Mammary epithelial cell (primary cell): ENCODE measurements around the gene SPAG9.

Experiments
- EZH2 ChIP-seq: IDR thresholded peaks from 2 replicates; pipeline ENCODE4 v1.6.1; 2012; ENCODE audit warnings: low read length, inconsistent platforms, borderline replicate concordance
- TF ChIP-seq, protein P1 (sequence below), 2 donors: IDR thresholded peaks in 1 of 2; conservative IDR thresholded peaks in 1 of 2; 2 replicates each; pipeline ENCODE4 v1.5.1; 2011 to 2012; ENCODE audit warnings: inconsistent platforms in 2 of 2, low read length in 2 of 2, mild to moderate bottlenecking in 2 of 2, control low read depth in 1 of 2, low read depth in 1 of 2; ENCODE audit not compliant: insufficient read depth in 1 of 2; ENCODE audit errors: extremely low read depth in 1 of 2

DNA sequence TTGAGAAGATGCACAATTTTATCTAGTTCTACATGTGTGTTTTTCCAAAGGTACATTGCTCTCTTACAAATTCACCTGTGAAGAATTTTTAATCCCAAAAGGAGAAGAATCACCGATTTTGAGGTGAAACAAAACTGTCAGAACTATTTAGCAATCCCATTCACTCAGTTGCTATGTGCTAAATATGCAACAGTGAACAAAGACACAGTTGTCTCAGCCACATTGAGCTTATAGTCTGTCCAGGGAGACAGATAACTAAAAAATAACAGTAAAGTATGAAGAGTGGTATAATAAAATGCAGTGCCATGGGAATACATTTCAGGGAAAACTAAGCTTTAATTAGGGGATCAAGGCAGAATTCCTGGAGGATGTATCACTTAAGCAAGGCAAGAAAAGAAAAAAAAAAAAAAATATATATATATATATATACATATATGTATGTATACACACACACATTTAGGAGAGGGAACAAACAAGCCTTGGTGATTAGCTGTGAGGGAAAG lies 110.4 kb downstream of the SPAG9 start:
- TF ChIP-seq, protein P1, sequence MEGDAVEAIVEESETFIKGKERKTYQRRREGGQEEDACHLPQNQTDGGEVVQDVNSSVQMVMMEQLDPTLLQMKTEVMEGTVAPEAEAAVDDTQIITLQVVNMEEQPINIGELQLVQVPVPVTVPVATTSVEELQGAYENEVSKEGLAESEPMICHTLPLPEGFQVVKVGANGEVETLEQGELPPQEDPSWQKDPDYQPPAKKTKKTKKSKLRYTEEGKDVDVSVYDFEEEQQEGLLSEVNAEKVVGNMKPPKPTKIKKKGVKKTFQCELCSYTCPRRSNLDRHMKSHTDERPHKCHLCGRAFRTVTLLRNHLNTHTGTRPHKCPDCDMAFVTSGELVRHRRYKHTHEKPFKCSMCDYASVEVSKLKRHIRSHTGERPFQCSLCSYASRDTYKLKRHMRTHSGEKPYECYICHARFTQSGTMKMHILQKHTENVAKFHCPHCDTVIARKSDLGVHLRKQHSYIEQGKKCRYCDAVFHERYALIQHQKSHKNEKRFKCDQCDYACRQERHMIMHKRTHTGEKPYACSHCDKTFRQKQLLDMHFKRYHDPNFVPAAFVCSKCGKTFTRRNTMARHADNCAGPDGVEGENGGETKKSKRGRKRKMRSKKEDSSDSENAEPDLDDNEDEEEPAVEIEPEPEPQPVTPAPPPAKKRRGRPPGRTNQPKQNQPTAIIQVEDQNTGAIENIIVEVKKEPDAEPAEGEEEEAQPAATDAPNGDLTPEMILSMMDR (conservative IDR thresholded peaks at IDR 0.05 in 1 of 2, IDR thresholded peaks at IDR 0.05 in 1 of 2; ENCODE audit: extremely low read depth in 1 of 2, insufficient read depth in 1 of 2, low read depth in 1 of 2, low read length in 2 of 2) = no peak
- no peak for TF ChIP-seq EZH2
